AG09319 (cell line): ENCODE data around the gene SLC4A5.
"Not testable (repeated sequence)": the region's sequence is repeated elsewhere in the genome, so short reads cannot be mapped to it uniquely, and the experiment has no call there.

Experiments used
- DNase-seq: peaks from one replicate; pipeline ENCODE4 v3.0.0-alpha.2; 2010; ENCODE audit warnings: low read depth; ENCODE audit errors: extremely low read depth
- TF ChIP-seq, protein P1 (sequence below): IDR thresholded peaks from 2 replicates; pipeline ENCODE4 v1.5.1; 2011; ENCODE audit warnings: low read depth, mild to moderate bottlenecking, inconsistent platforms, low read length, moderate library complexity

SLC4A5 gene

DNA sequence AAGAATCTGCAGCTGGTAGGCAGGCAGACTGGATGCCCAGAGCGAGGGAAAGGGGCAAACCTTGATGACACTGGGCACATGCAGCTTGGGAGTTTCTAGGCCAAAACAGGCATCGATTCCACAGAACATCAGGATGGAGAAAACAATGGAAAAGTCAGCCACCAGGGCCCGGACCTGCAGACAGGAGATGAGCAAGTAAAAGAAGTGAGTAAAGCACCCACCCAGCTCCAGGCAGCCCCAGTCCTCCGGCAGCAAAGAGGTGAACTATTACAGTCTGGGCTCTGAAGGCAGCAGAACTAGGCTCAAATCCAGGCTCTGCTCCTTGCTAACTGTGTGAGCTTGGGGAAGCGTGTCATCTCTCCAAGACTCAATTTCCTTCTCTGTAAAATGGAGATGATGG is 108.2 kb downstream of the SLC4A5 start:
- DNase-seq = no peak
- TF ChIP-seq, protein P1, sequence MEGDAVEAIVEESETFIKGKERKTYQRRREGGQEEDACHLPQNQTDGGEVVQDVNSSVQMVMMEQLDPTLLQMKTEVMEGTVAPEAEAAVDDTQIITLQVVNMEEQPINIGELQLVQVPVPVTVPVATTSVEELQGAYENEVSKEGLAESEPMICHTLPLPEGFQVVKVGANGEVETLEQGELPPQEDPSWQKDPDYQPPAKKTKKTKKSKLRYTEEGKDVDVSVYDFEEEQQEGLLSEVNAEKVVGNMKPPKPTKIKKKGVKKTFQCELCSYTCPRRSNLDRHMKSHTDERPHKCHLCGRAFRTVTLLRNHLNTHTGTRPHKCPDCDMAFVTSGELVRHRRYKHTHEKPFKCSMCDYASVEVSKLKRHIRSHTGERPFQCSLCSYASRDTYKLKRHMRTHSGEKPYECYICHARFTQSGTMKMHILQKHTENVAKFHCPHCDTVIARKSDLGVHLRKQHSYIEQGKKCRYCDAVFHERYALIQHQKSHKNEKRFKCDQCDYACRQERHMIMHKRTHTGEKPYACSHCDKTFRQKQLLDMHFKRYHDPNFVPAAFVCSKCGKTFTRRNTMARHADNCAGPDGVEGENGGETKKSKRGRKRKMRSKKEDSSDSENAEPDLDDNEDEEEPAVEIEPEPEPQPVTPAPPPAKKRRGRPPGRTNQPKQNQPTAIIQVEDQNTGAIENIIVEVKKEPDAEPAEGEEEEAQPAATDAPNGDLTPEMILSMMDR = no peak

DNA sequence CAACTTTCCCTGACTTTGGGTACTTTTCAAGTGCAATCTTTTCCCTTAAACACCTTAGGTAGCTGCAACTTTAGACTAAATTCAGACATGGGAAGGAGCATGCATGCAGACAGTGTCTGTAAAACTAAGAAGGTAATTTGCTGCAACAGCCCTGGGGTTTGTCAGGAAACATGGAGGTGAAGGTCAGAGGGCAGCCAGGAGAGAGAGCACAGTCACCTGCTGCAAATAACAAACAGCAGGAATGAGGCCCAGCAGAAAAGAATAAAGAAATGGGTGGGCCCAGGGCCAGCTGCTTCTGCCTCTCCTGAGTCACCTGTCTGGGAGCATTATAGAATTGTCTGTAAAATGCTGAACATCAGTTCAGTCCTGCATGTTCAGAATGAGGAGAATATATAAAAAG is 109.6 kb downstream of the SLC4A5 start:
- TF ChIP-seq, protein P1 = no peak
- no peak for DNase-seq

DNA sequence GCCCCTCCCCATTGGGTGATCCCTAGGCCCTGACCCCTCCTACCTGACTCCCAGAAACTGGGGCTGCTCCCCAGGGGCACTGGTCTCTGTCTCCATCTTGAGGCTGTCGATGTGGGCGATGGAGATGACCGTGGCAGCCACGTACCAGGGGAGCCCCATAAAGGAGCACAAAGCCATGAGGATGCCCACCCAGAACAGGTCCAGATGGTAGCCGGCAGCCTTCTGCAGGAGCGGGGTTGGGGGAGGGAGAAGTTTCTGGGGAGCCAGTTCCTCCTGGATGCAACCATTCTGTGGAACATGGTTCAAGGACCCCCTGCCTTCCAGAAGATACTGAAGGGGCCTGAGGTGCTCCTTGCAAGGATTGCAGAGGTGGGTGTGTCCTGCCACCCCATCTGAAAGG is 110.8 kb downstream of the SLC4A5 start:
- DNase-seq = no peak
- TF ChIP-seq, protein P1 = no peak

DNA sequence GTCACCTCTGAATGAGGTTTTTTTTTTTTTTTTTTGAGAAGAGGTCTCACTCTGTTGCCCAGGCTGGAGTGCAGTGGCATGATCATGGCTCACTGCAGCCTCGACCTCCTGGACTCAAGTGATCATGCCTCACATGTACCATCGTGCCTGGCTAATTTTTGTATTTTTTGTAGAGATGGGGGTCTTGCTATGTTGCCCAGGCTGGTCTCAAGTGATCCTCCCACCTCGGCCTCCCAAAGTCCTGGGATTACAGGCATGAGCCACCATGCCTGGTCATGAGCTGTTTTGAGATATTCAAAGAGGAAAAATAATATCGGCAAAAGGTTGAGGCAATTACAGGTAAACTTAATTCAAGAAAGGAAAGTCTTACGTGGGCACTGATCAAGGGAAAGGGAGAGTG is 113.4 kb downstream of the SLC4A5 start:
- DNase-seq = not testable (repeated sequence)

DNA sequence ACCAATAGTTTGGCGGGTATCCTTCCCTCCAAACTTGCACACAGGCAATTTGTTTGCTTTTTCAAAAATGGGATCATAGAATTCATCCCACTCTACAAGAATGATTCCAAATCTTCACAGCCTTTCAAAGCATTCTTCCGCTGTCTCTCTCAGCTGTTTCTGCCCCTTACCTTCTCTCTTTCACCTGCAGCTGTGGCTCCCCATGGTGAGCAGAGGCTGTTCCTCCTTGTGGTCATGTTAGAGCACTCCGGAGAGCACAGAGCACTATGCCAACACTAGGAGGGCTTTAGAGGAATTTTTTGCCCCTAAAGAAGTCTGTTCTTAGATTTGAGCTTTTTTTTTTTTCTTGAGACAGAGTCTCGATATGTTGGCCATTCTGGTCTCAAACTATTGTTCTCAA is 114.4 kb downstream of the SLC4A5 start:
- TF ChIP-seq, protein P1 = no peak

DNA sequence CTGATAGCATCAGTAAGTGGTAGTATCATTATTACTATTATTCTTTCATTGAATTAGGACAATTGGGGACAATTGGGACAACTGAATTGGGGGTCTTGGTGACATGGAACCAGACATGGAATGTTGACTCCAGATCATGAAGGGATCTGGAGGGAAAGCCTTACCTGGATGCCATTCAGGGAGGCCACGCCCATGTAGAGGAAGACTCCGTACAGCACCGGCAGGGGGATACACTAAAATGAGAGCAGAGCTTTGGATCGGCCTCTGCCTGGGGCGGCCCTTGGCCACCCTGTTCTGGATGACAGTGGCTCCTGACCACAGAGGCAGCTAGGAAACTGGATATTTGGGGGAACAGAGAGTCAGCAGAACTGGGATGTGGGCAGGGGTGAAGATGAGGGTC is 115.6 kb downstream of the SLC4A5 start:
- no peak for DNase-seq
- TF ChIP-seq, protein P1 = no peak

More for the DNA sequence above, 114.4 kb downstream of the SLC4A5 start:
- no peak for DNase-seq

DNA sequence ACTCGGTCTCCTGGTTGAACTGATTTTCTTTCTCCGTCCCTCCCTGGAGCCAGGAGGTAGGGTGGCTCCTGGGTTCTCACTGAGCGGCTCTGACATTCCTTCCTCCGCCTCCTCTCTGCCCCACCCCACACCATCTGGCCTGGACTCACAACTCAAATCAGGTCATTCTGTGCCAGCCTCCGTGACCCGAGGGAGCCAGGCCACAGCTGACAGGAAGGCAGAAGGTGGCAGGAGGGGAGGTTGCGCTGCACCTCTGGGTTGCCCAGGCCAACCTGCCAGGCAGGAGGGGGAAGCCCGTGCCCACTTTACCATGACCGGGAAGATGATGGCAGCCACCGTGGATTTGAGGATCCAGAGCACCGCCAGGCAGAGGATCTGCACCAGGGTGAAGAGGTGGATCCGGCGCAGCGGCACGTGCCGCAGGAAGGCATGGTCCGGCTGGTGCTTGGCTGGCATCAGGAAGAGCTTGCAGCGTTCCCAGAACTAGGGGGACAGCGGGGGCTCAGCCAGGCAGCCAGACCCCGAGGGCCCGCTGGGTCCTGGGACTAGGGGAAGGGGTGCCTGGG is 116.5 kb downstream of the SLC4A5 start:
- no peak for DNase-seq

More for the DNA sequence above, 116.5 kb downstream of the SLC4A5 start:
- TF ChIP-seq, protein P1 = no peak
